BLaER1 (cell line): Measurements from ENCODE around the gene CHN1.
A peak's percentile ranks its signal among the peaks of the same experiment; 100 is the strongest.

Experiments
- H3K27ac ChIP-seq: shearing (Covaris generic); formaldehyde crosslinking; 2 replicates; pipeline ENCODE4 v1.8.1; 2022
- H3K27me3 ChIP-seq: shearing (Covaris generic); formaldehyde crosslinking; 2 replicates; pipeline ENCODE4 v1.8.1; 2022
- H3K36me3 ChIP-seq: shearing (Covaris generic); formaldehyde crosslinking; 2 replicates; pipeline ENCODE4 v1.8.1; 2022
- H3K4me1 ChIP-seq: shearing (Covaris generic); formaldehyde crosslinking; 2 replicates; pipeline ENCODE4 v1.8.1; 2022
- H3K4me2 ChIP-seq: shearing (Covaris generic); formaldehyde crosslinking; 2 replicates; pipeline ENCODE4 v1.8.1; 2022
- H3K4me3 ChIP-seq: shearing (Covaris generic); formaldehyde crosslinking; 2 replicates; pipeline ENCODE4 v1.8.1; 2022
- H3K9ac ChIP-seq: shearing (Covaris generic); formaldehyde crosslinking; 2 replicates; pipeline ENCODE4 v1.8.1; 2022
- H3K9me3 ChIP-seq: shearing (Covaris generic); formaldehyde crosslinking; 2 replicates; pipeline ENCODE4 v1.8.1; 2022
- H4K20me1 ChIP-seq: shearing (Covaris generic); formaldehyde crosslinking; 2 replicates; pipeline ENCODE4 v1.8.1; 2022
- Cebpa-rat ChIP-seq: shearing (Covaris generic); IDR thresholded peaks from 2 replicates; pipeline ENCODE4 v1.8.1; 2022

Gene CHN1

GRCh38 chr2:174784909-174785308, 220.3 kb downstream of the CHN1 start:
- TF ChIP-seq Cebpa-rat, result no peak
- H3K9me3 ChIP-seq, result no peaks in the 10 kb centered on the region
- no peaks in the 10 kb centered on the region for H4K20me1 ChIP-seq
- no peak overlapping the region for H3K4me3 ChIP-seq
- no peak overlapping the region for H3K27ac ChIP-seq
- H3K27me3 ChIP-seq, result no peaks in the 10 kb centered on the region
- H3K4me2 ChIP-seq, result no peak overlapping the region
- H3K9ac ChIP-seq, result no peak overlapping the region
- H3K4me1 ChIP-seq, result peaks cover 21% of the 10 kb centered on the region
- no peaks in the 10 kb centered on the region for H3K36me3 ChIP-seq

- Histone ChIP-seq H3K9ac (no peak overlapping the region), H4K20me1 (no peaks in the 10 kb centered on the region), H3K4me1 (peaks cover 27% of the 10 kb centered on the region), H3K27me3 (no peaks in the 10 kb centered on the region), H3K36me3 (no peaks in the 10 kb centered on the region), H3K9me3 (no peaks in the 10 kb centered on the region), H3K4me2 (no peak overlapping the region), H3K4me3 (no peak overlapping the region), H3K27ac (no peak overlapping the region)
- no peak for TF ChIP-seq Cebpa-rat
Observed at GRCh38 chr2:174784316-174784715, 220.9 kb downstream of the CHN1 start.

GRCh38 chr2:174781996-174782395, 223.2 kb downstream of the CHN1 start:
- H3K4me2 ChIP-seq, result no peak overlapping the region
- no peak overlapping the region for H3K4me3 ChIP-seq
- peaks cover 32% of the 10 kb centered on the region for H3K4me1 ChIP-seq
- no peaks in the 10 kb centered on the region for H3K27me3 ChIP-seq
- no peaks in the 10 kb centered on the region for H4K20me1 ChIP-seq
- no peak for TF ChIP-seq Cebpa-rat
- H3K9me3 ChIP-seq, result no peaks in the 10 kb centered on the region
- H3K27ac ChIP-seq, result no peak overlapping the region
- H3K36me3 ChIP-seq, result no peaks in the 10 kb centered on the region
- no peak overlapping the region for H3K9ac ChIP-seq

- H3K9ac ChIP-seq, result no peak overlapping the region
- no peak overlapping the region for H3K27ac ChIP-seq
- no peak overlapping the region for H3K4me3 ChIP-seq
- H3K9me3 ChIP-seq, result no peaks in the 10 kb centered on the region
- peaks cover 37% of the 10 kb centered on the region for H3K4me1 ChIP-seq
- H4K20me1 ChIP-seq, result no peaks in the 10 kb centered on the region
- H3K36me3 ChIP-seq, result no peaks in the 10 kb centered on the region
- H3K4me2 ChIP-seq, result no peak overlapping the region
- TF ChIP-seq Cebpa-rat, result no peak
- H3K27me3 ChIP-seq, result no peaks in the 10 kb centered on the region
Observed at GRCh38 chr2:174781298-174781697, 223.9 kb downstream of the CHN1 start.

- Histone ChIP-seq H3K27ac (no peak overlapping the region), H3K36me3 (no peaks in the 10 kb centered on the region), H3K4me1 (peaks cover 41% of the 10 kb centered on the region), H3K27me3 (no peaks in the 10 kb centered on the region), H3K9ac (no peak overlapping the region), H4K20me1 (no peaks in the 10 kb centered on the region), H3K9me3 (no peaks in the 10 kb centered on the region), H3K4me2 (no peak overlapping the region), H3K4me3 (no peak overlapping the region)
- TF ChIP-seq Cebpa-rat, result no peak
Observed at GRCh38 chr2:174780856-174781255, 224.3 kb downstream of the CHN1 start.

- no peak overlapping the region for H3K4me3 ChIP-seq
- H3K4me1 ChIP-seq, result peaks cover 45% of the 10 kb centered on the region
- TF ChIP-seq Cebpa-rat, result no peak
- H3K9me3 ChIP-seq, result no peaks in the 10 kb centered on the region
- no peaks in the 10 kb centered on the region for H3K36me3 ChIP-seq
- no peak overlapping the region for H3K4me2 ChIP-seq
- no peaks in the 10 kb centered on the region for H3K27me3 ChIP-seq
- H4K20me1 ChIP-seq, result no peaks in the 10 kb centered on the region
- no peak overlapping the region for H3K9ac ChIP-seq
- no peak overlapping the region for H3K27ac ChIP-seq
Observed at GRCh38 chr2:174780191-174780840, 224.9 kb downstream of the CHN1 start.

GRCh38 chr2:174779361-174779928, 225.7 kb downstream of the CHN1 start:
- H3K9ac ChIP-seq, result no peak overlapping the region
- H3K36me3 ChIP-seq, result no peaks in the 10 kb centered on the region
- no peaks in the 10 kb centered on the region for H3K27me3 ChIP-seq
- H3K4me2 ChIP-seq, result peak overlapping the region; percentile 84
- no peak overlapping the region for H3K4me3 ChIP-seq
- TF ChIP-seq Cebpa-rat, result no peak
- H3K4me1 ChIP-seq, result peaks cover 45% of the 10 kb centered on the region
- no peaks in the 10 kb centered on the region for H3K9me3 ChIP-seq
- no peaks in the 10 kb centered on the region for H4K20me1 ChIP-seq
- peak overlapping the region; percentile 54; the same call in 1 of the 2 replicates for H3K27ac ChIP-seq

- Histone ChIP-seq H3K4me3 (peak overlapping the region; percentile 9; the same call in 1 of the 2 replicates), H4K20me1 (no peaks in the 10 kb centered on the region), H3K36me3 (no peaks in the 10 kb centered on the region), H3K4me1 (peaks cover 45% of the 10 kb centered on the region), H3K27me3 (no peaks in the 10 kb centered on the region), H3K9ac (peak overlapping the region; percentile 7; the same call in 1 of the 2 replicates), H3K9me3 (no peaks in the 10 kb centered on the region), H3K27ac (peak overlapping the region; percentile 54), H3K4me2 (peak overlapping the region; percentile 84)
- peak; percentile 93 for TF ChIP-seq Cebpa-rat
Observed at GRCh38 chr2:174778085-174778981, 226.8 kb downstream of the CHN1 start.

- Histone ChIP-seq H3K4me3 (no peak overlapping the region), H3K36me3 (no peaks in the 10 kb centered on the region), H3K9ac (peak overlapping the region; percentile 7; the same call in 1 of the 2 replicates), H4K20me1 (no peaks in the 10 kb centered on the region), H3K27me3 (no peaks in the 10 kb centered on the region), H3K27ac (0 out of 2 replicates have a peak overlapping the region, but pooled peaks have one; percentile 54), H3K9me3 (no peaks in the 10 kb centered on the region), H3K4me2 (peak overlapping the region; percentile 84), H3K4me1 (peaks cover 47% of the 10 kb centered on the region)
- no peak for TF ChIP-seq Cebpa-rat
Observed at GRCh38 chr2:174777347-174778084, 227.7 kb downstream of the CHN1 start.
